Keratinocyte (primary cell): ENCODE data around the gene MYADML2.

ENCODE experiments used
- CTCF ChIP-seq, 3 experiments: IDR thresholded peaks in 1 of 3; conservative IDR thresholded peaks in 1 of 3; optimal IDR thresholded peaks in 1 of 3; 2 replicates in 2 of 3; 3 replicates in 1 of 3; pipeline versions ENCODE3 to v1.5.1; 2011; ENCODE audit warnings: low read length in 3 of 3, mild to moderate bottlenecking in 3 of 3, moderate library complexity in 2 of 3, control low read depth in 1 of 3, inconsistent platforms in 1 of 3; ENCODE audit not compliant: insufficient read depth in 2 of 3; ENCODE audit errors: extremely low read depth in 1 of 3
- EZH2 ChIP-seq: IDR thresholded peaks from one replicate; pipeline ENCODE4 v1.6.1; 2012; ENCODE audit warnings: inconsistent platforms, mild to moderate bottlenecking, low read length, moderate library complexity

GRCh38 chr17:81986606-81987005, 39.6 kb upstream of the MYADML2 start:
- TF ChIP-seq CTCF (optimal IDR thresholded peaks at IDR 0.05 in 1 of 3, IDR thresholded peaks at IDR 0.05 in 1 of 3, conservative IDR thresholded peaks at IDR 0.05 in 1 of 3; ENCODE audit: extremely low read depth in 1 of 3, insufficient read depth in 2 of 3, low read length in 3 of 3), result no peak
- TF ChIP-seq EZH2, result no peak
